Measurements from ENCODE around the gene ULBP2. TPM values are rescaled to one million over a fixed set of nuclear protein-coding genes. Genes with fewer than 3 reads are reported as not detected.
"Not testable (repeated sequence)": the region's sequence is repeated elsewhere in the genome, so short reads cannot be mapped to it uniquely, and the experiment has no call there.

Gene ULBP2
- total RNA-seq, 2 donors from 2014 or later: 0.26 TPM; not detected in 1

DNA sequence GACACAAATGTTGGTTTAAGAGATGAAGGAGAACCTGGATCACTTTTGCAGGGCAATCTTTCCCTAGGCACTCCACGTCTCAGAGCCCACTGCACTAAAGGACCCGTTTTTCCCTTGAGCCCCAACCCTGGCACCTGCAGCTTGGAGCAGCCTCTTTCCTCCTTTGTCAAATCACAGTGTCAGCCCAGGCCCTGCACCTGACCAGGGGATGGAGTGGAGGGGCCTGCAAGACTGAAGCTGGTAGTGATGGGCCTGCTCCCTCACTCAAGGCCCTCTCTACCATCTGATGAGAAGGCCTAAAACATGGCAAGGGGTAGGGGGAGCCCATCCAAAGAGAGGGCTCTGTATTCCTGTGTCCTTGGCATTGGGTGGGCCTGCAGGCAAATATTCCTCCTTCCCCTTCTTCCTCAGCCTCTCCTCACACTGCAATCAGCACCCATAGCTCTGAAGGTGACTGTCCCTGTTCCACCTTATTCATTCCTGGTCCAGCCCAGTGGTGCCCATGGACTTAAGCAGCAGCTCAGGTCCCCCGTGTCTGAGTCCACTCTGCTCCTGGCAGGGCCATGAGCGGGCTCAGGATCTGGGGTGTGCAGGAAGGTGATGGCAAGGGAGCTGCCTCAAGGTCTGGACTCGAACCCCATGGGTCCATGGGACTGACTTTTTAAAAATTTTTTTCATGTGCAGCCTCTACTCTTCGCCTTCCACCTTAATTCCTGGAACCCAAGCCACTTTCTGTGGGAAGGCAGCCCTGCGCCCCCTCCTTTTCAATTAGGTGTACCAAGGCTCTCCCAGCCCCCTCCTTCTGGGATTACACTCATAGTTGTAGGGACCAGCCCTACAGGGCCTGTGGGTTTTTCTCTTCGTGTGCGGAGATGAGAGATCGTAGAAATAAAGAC is 25.6 kb upstream of the ULBP2 start:
- intact Hi-C loops (cut with DNase I): no loop called here
- Histone ChIP-seq H3K27ac (no peak overlapping the region), H3K4me3 (no peak overlapping the region), H3K9me3 (no peaks in the 10 kb centered on the region), H3K27me3 (no peaks in the 10 kb centered on the region), H3K4me1 (no peaks in the 10 kb centered on the region), H3K36me3 (replicated peaks in 1 of 2; ENCODE audit: insufficient read depth in 1 of 2, low read depth in 2 of 2) (no peaks in the 10 kb centered on the region)
- DNase-seq (no peak), ATAC-seq (no peak)
- TF ChIP-seq, protein P1, sequence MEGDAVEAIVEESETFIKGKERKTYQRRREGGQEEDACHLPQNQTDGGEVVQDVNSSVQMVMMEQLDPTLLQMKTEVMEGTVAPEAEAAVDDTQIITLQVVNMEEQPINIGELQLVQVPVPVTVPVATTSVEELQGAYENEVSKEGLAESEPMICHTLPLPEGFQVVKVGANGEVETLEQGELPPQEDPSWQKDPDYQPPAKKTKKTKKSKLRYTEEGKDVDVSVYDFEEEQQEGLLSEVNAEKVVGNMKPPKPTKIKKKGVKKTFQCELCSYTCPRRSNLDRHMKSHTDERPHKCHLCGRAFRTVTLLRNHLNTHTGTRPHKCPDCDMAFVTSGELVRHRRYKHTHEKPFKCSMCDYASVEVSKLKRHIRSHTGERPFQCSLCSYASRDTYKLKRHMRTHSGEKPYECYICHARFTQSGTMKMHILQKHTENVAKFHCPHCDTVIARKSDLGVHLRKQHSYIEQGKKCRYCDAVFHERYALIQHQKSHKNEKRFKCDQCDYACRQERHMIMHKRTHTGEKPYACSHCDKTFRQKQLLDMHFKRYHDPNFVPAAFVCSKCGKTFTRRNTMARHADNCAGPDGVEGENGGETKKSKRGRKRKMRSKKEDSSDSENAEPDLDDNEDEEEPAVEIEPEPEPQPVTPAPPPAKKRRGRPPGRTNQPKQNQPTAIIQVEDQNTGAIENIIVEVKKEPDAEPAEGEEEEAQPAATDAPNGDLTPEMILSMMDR (IDR thresholded peaks at IDR 0.05): no peak
- TF ChIP-seq POLR2A (IDR thresholded peaks at IDR 0.05): no peak
- 78 to 81% methylated on average over 9 to 10 of the region's 10 CpGs for WGBS, 2 donors

GRCh38 chr6:149917679-149918078 is 24.1 kb upstream of the ULBP2 start:
- Histone ChIP-seq H3K27ac (no peak overlapping the region), H3K4me3 (no peak overlapping the region), H3K9me3 (no peaks in the 10 kb centered on the region), H3K36me3 (replicated peaks in 1 of 2; ENCODE audit: insufficient read depth in 1 of 2, low read depth in 2 of 2) (no peaks in the 10 kb centered on the region), H3K27me3 (no peaks in the 10 kb centered on the region), H3K4me1 (peaks cover 5% of the 10 kb centered on the region)
- whole genome bisulfite sequencing, 2 donors: 94 to 95% methylated on average over 2 of the region's 2 CpGs
- intact Hi-C loops (cut with DNase I): no loop called here
- no peak for DNase-seq
- no peak for TF ChIP-seq POLR2A (IDR thresholded peaks at IDR 0.05)
- TF ChIP-seq, protein P1 (IDR thresholded peaks at IDR 0.05): no peak
- no peak for ATAC-seq

- Histone ChIP-seq H3K36me3 (replicated peaks in 1 of 2; ENCODE audit: insufficient read depth in 1 of 2, low read depth in 2 of 2) (no peaks in the 10 kb centered on the region), H3K4me3 (no peak overlapping the region), H3K27ac (no peak overlapping the region), H3K27me3 (no peaks in the 10 kb centered on the region), H3K9me3 (no peaks in the 10 kb centered on the region), H3K4me1 (peaks cover 11% of the 10 kb centered on the region)
- WGBS, 2 donors: 82 to 85% methylated on average over 6 of the region's 6 CpGs
- DNase-seq: no peak
- TF ChIP-seq POLR2A (IDR thresholded peaks at IDR 0.05): no peak
- TF ChIP-seq, protein P1 (IDR thresholded peaks at IDR 0.05): no peak
- ATAC-seq: no peak
- intact Hi-C loops (cut with DNase I): no loop called here
These were observed 23.5 kb upstream of the ULBP2 start for GRCh38 chr6:149918151-149918905.

GRCh38 chr6:149919126-149919833 is 22.5 kb upstream of the ULBP2 start:
- H3K4me3 ChIP-seq; H3K27me3 ChIP-seq; H3K9me3 ChIP-seq; intact Hi-C loops (cut with DNase I); ATAC-seq; H3K27ac ChIP-seq; DNase-seq; H3K36me3 ChIP-seq (replicated peaks in 1 of 2; ENCODE audit: insufficient read depth in 1 of 2, low read depth in 2 of 2): not testable (repeated sequence)
- H3K4me1 ChIP-seq: peaks cover 15% of the 10 kb centered on the region
- WGBS, 2 donors: 62 to 72% methylated on average over 10 to 11 of the region's 11 CpGs

- intact Hi-C loops (cut with DNase I): loop anchor here (5.0 to 10.0 kb wide), 2 partner anchors 83 to 195 kb away; no protein-coding TSS in a partner anchor
- Histone ChIP-seq H3K9me3 (no peaks in the 10 kb centered on the region), H3K4me3 (no peak overlapping the region), H3K27me3 (no peaks in the 10 kb centered on the region), H3K4me1 (peaks cover 16% of the 10 kb centered on the region), H3K27ac (no peak overlapping the region), H3K36me3 (replicated peaks in 1 of 2; ENCODE audit: insufficient read depth in 1 of 2, low read depth in 2 of 2) (no peaks in the 10 kb centered on the region)
- no peak for ATAC-seq
- no peak for TF ChIP-seq POLR2A (IDR thresholded peaks at IDR 0.05)
- WGBS, 2 donors: 75 to 95% methylated on average over 2 to 4 of the region's 4 CpGs
- DNase-seq: no peak
These were observed 22.0 kb upstream of the ULBP2 start for GRCh38 chr6:149919834-149920225.
